GM21381 (cell line): Measurements from ENCODE around the gene EP400.

Experiments used
- ATAC-seq: cut with Tn5 transposase; IDR thresholded peaks from one replicate; pipeline ENCODE4 v1.9.1; 2021; ENCODE audit warnings: mild to moderate bottlenecking, moderate library complexity; ENCODE audit not compliant: unreplicated experiment

EP400 gene

GRCh38 chr12:132015686-132016430 lies 66.1 kb downstream of the EP400 start:
- no peak for ATAC-seq

GRCh38 chr12:132018193-132018916 lies 68.6 kb downstream of the EP400 start:
- ATAC-seq: no peak

- ATAC-seq: no peak
Measured at GRCh38 chr12:132019891-132020290, 70.1 kb downstream of the EP400 start.

- no peak for ATAC-seq
Measured at GRCh38 chr12:132020292-132020691, 70.5 kb downstream of the EP400 start.

GRCh38 chr12:132021031-132021871 lies 71.5 kb downstream of the EP400 start:
- no peak for ATAC-seq

- ATAC-seq: no peak
Measured at GRCh38 chr12:132021965-132022364, 72.2 kb downstream of the EP400 start.

GRCh38 chr12:132023658-132024057 lies 73.9 kb downstream of the EP400 start:
- ATAC-seq: no peak

GRCh38 chr12:132024758-132025157 lies 75.0 kb downstream of the EP400 start:
- no peak for ATAC-seq

- no peak for ATAC-seq
Measured at GRCh38 chr12:132025526-132025925, 75.8 kb downstream of the EP400 start.

GRCh38 chr12:132026061-132026795 lies 76.5 kb downstream of the EP400 start:
- no peak for ATAC-seq

- ATAC-seq: no peak
Measured at GRCh38 chr12:132026796-132027500, 77.2 kb downstream of the EP400 start.

GRCh38 chr12:132027636-132028035 lies 77.9 kb downstream of the EP400 start:
- no peak for ATAC-seq

- ATAC-seq: no peak
Measured at GRCh38 chr12:132028111-132028510, 78.4 kb downstream of the EP400 start.

- no peak for ATAC-seq
Measured at GRCh38 chr12:132029503-132030300, 80.0 kb downstream of the EP400 start.

GRCh38 chr12:132030367-132031038 lies 80.8 kb downstream of the EP400 start:
- no peak for ATAC-seq

GRCh38 chr12:132033627-132034026 lies 83.9 kb downstream of the EP400 start:
- ATAC-seq: no peak

- no peak for ATAC-seq
Measured at GRCh38 chr12:132036063-132036683, 86.4 kb downstream of the EP400 start.

GRCh38 chr12:132040906-132041606 lies 91.3 kb downstream of the EP400 start:
- ATAC-seq: no peak
